ENCODE data around the gene CDH12. TPM values are rescaled to one million over a fixed set of nuclear protein-coding genes. Genes with fewer than 3 reads are reported as not detected.
A peak's percentile ranks its signal among the peaks of the same experiment; 100 is the strongest.

CDH12 gene
- total RNA-seq, 2 donors from 2014 or later: 0.90 to 1.9 TPM

DNA sequence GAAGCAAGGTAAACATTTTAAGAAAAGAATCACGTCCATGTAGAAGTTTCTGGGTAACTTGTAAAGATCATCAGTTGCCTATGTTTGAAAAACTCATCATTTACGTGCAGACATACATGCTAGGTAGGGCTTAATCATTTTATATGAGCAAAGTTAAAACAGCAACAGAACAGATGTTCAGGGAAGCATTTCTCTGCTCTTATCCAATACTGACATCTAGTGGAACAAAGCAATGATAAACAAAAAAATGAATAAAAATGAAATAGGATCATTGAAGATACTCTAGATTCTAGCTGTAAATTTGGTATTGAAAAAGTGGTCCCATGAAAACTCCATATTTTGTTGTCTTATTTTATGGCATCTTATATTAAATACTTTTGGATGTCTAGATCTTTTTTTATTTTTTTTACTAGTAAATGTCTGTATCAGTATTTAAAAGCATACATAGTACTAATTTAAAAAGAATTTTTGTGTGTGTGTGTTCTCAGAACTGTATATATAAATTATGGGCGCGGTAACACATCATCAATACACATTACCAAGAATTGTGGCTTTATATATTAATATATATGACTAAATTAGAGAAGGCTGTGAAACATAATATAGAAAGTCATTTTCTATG, 1050.2 kb downstream of the CDH12 start:
- no peaks in the 10 kb centered on the region for H3K27me3 ChIP-seq (ENCODE audit: control insufficient read depth, insufficient read depth, low read length, poor library complexity, severe bottlenecking)
- H3K4me3 Mint-ChIP-seq: no peak overlapping the region
- WGBS, 2 experiments (ENCODE audit: insufficient coverage in 1 of 2, insufficient read length in 1 of 2): 32 to 39% methylated on average over 2 of the region's 4 CpGs
- no peaks in the 10 kb centered on the region for H3K9me3 Mint-ChIP-seq
- H3K27ac ChIP-seq (ENCODE audit: low read depth, low read length): no peak overlapping the region
- DNase-seq: no peak
- H3K36me3 ChIP-seq (ENCODE audit: control insufficient read depth, insufficient read depth, low read length): no peaks in the 10 kb centered on the region
- peaks cover 6% of the 10 kb centered on the region for H3K9me3 ChIP-seq (ENCODE audit: control insufficient read depth, low read length)
- H3K36me3 Mint-ChIP-seq (ENCODE audit: low read depth): no peaks in the 10 kb centered on the region
- H3K27ac Mint-ChIP-seq: no peak overlapping the region
- peaks cover 6% of the 10 kb centered on the region for H3K4me1 Mint-ChIP-seq
- no peaks in the 10 kb centered on the region for H3K4me1 ChIP-seq (ENCODE audit: control insufficient read depth, insufficient read depth, low read length)
- TF ChIP-seq, protein P1, sequence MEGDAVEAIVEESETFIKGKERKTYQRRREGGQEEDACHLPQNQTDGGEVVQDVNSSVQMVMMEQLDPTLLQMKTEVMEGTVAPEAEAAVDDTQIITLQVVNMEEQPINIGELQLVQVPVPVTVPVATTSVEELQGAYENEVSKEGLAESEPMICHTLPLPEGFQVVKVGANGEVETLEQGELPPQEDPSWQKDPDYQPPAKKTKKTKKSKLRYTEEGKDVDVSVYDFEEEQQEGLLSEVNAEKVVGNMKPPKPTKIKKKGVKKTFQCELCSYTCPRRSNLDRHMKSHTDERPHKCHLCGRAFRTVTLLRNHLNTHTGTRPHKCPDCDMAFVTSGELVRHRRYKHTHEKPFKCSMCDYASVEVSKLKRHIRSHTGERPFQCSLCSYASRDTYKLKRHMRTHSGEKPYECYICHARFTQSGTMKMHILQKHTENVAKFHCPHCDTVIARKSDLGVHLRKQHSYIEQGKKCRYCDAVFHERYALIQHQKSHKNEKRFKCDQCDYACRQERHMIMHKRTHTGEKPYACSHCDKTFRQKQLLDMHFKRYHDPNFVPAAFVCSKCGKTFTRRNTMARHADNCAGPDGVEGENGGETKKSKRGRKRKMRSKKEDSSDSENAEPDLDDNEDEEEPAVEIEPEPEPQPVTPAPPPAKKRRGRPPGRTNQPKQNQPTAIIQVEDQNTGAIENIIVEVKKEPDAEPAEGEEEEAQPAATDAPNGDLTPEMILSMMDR (conservative IDR thresholded peaks at IDR 0.05): peak; percentile 88
- H3K4me3 ChIP-seq (ENCODE audit: low read length): no peak overlapping the region
- H3K27me3 Mint-ChIP-seq (ENCODE audit: insufficient read depth): no peaks in the 10 kb centered on the region
- no peak overlapping the region for H3K9ac ChIP-seq (ENCODE audit: extremely low read depth, low read length, poor library complexity, severe bottlenecking)

DNA sequence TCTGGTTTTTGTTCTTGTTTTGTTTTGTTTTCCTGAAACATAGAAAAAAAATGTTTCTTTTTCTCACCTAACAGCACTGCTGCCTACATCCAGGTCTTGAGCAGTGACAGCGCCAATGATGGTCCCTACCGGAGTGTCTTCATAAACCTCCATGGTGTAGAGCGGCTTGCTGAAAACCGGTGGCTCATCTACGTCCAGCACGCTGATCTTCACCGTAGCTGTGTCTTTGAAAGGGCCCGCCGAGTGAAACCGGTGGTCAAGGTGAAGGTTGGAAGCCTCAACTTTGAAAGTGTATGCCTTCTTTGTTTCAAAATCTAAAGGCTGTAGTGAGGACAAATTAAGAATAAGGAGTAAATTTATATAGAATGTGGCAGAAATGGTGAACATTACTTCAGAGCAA, 1051.0 kb downstream of the CDH12 start:
- DNase-seq: no peak
- TF ChIP-seq, protein P1 (conservative IDR thresholded peaks at IDR 0.05): no peak
- H3K27ac ChIP-seq (ENCODE audit: low read depth, low read length): no peak overlapping the region
- peaks cover 6% of the 10 kb centered on the region for H3K9me3 ChIP-seq (ENCODE audit: control insufficient read depth, low read length)
- H3K9ac ChIP-seq (ENCODE audit: extremely low read depth, low read length, poor library complexity, severe bottlenecking): no peak overlapping the region
- H3K4me3 Mint-ChIP-seq: no peak overlapping the region
- H3K9me3 Mint-ChIP-seq: no peaks in the 10 kb centered on the region
- no peak overlapping the region for H3K27ac Mint-ChIP-seq
- peaks cover 3% of the 10 kb centered on the region for H3K4me1 Mint-ChIP-seq
- H3K36me3 Mint-ChIP-seq (ENCODE audit: low read depth): no peaks in the 10 kb centered on the region
- no peaks in the 10 kb centered on the region for H3K27me3 ChIP-seq (ENCODE audit: control insufficient read depth, insufficient read depth, low read length, poor library complexity, severe bottlenecking)
- no peak overlapping the region for H3K4me3 ChIP-seq (ENCODE audit: low read length)
- H3K36me3 ChIP-seq (ENCODE audit: control insufficient read depth, insufficient read depth, low read length): no peaks in the 10 kb centered on the region
- no peaks in the 10 kb centered on the region for H3K27me3 Mint-ChIP-seq (ENCODE audit: insufficient read depth)
- H3K4me1 ChIP-seq (ENCODE audit: control insufficient read depth, insufficient read depth, low read length): no peaks in the 10 kb centered on the region
- WGBS, 2 experiments (ENCODE audit: insufficient coverage in 1 of 2, insufficient read length in 1 of 2): 90 to 92% methylated on average over 5 to 10 of the region's 10 CpGs

DNA sequence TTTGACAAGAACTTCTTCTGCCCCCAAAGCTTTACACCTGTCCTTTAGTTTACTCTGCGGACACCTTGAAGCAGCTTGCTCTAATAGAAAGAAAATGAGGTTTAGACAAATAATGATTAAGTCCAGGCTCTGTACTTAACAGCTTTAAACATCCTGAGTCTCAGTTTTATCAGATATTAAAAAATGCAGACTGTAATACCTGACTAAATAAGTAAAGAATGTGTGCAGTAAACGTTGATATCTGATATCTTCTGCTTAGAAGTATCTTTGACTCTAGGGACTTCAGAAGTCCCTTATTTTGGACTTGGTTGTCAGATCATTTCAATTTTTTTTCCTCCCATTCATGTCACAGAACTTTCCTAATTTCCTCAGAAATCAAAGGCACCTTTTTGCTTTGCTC, 1060.4 kb downstream of the CDH12 start:
- no peaks in the 10 kb centered on the region for H3K36me3 Mint-ChIP-seq (ENCODE audit: low read depth)
- no peak overlapping the region for H3K27ac Mint-ChIP-seq
- Histone ChIP-seq H3K4me1 (ENCODE audit: control insufficient read depth, insufficient read depth, low read length) (peaks cover 8% of the 10 kb centered on the region), H3K36me3 (ENCODE audit: control insufficient read depth, insufficient read depth, low read length) (no peaks in the 10 kb centered on the region), H3K9ac (ENCODE audit: extremely low read depth, low read length, poor library complexity, severe bottlenecking) (no peak overlapping the region), H3K27me3 (ENCODE audit: control insufficient read depth, insufficient read depth, low read length, poor library complexity, severe bottlenecking) (no peaks in the 10 kb centered on the region), H3K4me3 (ENCODE audit: low read length) (peak overlapping the region; percentile 5), H3K9me3 (ENCODE audit: control insufficient read depth, low read length) (no peaks in the 10 kb centered on the region), H3K27ac (ENCODE audit: low read depth, low read length) (no peak overlapping the region)
- WGBS, 2 experiments (ENCODE audit: insufficient coverage in 1 of 2, insufficient read length in 1 of 2): 90% methylated on average over 2 of the region's 2 CpGs; no CpG with 5 or more reads in 1 of the 2 experiments
- H3K4me1 Mint-ChIP-seq: no peaks in the 10 kb centered on the region
- no peaks in the 10 kb centered on the region for H3K9me3 Mint-ChIP-seq
- no peak overlapping the region for H3K4me3 Mint-ChIP-seq
- TF ChIP-seq, protein P1 (conservative IDR thresholded peaks at IDR 0.05): no peak
- H3K27me3 Mint-ChIP-seq (ENCODE audit: insufficient read depth): no peaks in the 10 kb centered on the region
- no peak for DNase-seq

Measured in endodermal cell (in vitro differentiated cells).